T-helper 2 cell treated with Interferon-gamma antibody and Interleukin-4, amounts not matched to agents 5 μg/mL and 100 μg/mL, for 36 hours (primary cell): ENCODE measurements around the gene C10orf95.
"Not testable (repeated sequence)": the region's sequence is repeated elsewhere in the genome, so short reads cannot be mapped to it uniquely, and the experiment has no call there.

ENCODE experiments used
- DNase-seq: peaks from one replicate; pipeline ENCODE4 v3.0.0; 2021; ENCODE audit warnings: low spot score
- H3K27ac Mint-ChIP-seq: one replicate; pipeline ENCODE4 v1.8.0; 2021; ENCODE audit warnings: mild to moderate bottlenecking, mixed read lengths
- H3K27me3 Mint-ChIP-seq: one replicate; pipeline ENCODE4 v1.8.0; 2021; ENCODE audit warnings: low read depth, mixed read lengths
- H3K36me3 Mint-ChIP-seq: one replicate; pipeline ENCODE4 v1.8.0; 2021; ENCODE audit warnings: low read depth, mixed read lengths
- H3K4me1 Mint-ChIP-seq: one replicate; pipeline ENCODE4 v1.8.0; 2021; ENCODE audit warnings: low read depth, mixed read lengths
- H3K4me3 Mint-ChIP-seq: one replicate; pipeline ENCODE4 v1.8.0; 2022; ENCODE audit warnings: mild to moderate bottlenecking, moderate library complexity, mixed read lengths
- H3K9me3 Mint-ChIP-seq: one replicate; pipeline ENCODE4 v1.8.0; 2021; ENCODE audit warnings: mixed read lengths

The C10orf95 gene

DNA sequence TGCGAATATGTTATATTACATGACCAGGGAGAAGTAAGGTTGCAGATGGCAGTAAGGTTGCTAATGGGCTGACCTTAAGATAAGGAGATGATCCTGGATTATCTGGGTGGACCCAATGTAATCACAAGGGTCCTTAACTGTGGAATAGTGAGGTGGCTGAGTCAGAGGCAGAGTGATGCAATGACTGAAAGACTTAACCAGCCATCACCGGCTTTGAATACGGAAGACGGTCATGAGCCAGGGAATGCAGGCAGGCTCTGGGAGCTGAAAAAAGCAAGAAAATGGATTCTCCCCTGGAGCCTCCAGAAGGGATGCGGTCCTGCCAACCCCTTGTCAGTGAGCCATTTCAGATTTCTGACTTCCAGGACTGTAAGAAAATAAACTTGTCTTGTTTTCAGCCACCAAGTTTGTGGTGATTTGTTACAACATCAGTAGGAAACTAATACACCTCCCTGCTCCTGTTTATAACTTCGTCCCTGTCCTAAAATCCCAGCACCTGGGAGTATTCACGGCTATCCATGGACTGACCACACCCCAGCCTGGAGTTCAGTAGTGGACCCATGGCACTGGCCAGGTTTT, 4.6 kb upstream of the C10orf95 start:
- Mint-ChIP-seq H3K4me1 (peaks cover 21% of the 10 kb centered on the region), H3K4me3 (no peak overlapping the region), H3K36me3 (peaks cover 10% of the 10 kb centered on the region), H3K27ac (no peak overlapping the region), H3K9me3 (no peaks in the 10 kb centered on the region), H3K27me3 (no peaks in the 10 kb centered on the region)
- no peak for DNase-seq

DNA sequence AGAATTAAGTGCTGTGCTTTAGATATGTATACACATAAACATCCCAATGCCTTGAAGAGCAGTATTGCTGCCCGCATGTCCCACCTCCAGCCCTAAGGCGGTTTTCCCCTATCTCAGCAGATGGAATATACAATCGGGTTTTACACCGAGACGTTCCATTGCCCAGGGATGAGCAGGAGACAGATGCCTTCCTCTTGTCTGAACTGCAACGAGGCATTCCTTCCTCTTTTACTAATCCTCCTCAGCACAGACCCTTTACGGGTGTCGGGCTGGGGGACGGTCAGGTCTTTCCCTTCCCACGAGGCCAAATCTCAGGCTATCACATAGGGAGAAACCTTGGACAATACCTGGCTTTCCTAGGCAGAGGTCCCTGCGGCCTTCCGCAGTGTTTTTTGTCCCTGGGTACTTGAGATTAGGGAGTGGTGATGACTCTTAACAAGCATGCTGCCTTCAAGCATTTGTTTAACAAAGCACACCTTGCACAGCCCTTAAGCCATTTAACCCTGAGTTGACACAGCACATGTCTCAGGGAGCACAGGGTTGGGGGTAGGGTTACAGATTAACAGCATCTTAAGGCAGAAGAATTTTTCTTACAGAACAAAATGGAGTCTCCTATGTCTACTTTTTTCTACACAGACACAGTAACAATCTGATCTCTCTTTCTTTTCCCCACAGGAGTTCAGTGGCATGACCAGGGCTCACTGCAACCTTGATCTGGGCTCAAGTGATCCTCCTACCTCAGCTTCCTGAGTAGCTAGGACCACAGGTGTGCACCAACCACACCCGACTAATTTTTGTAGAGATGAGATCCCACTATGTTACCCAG, 3.5 kb upstream of the C10orf95 start:
- H3K27ac Mint-ChIP-seq, result not testable (repeated sequence)
- H3K4me1 Mint-ChIP-seq, result peaks cover 15% of the 10 kb centered on the region

DNA sequence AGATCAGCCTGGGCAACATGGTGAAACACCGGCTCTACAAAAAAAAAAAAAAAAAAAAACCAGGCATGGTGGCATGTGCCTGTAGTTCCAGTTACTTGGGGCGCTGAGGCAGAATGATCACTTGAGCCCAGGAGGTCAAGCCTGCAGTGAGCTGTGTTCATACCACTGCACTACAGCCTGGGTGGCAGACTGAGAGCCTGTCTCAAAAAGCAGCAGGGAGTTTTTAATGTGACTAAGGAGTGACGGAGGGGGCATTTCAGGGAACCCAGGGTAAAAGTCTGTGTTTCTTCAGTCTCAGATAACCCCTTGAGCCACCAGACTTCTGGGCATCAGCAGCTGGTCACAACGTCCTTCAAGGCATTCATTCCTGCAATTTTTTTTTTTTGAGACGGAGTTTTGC, 2.2 kb upstream of the C10orf95 start:
- Mint-ChIP-seq H3K36me3 (peaks cover 10% of the 10 kb centered on the region), H3K27ac (peak overlapping the region; percentile 45), H3K27me3 (no peaks in the 10 kb centered on the region), H3K4me3 (no peak overlapping the region), H3K9me3 (no peaks in the 10 kb centered on the region), H3K4me1 (peaks cover 22% of the 10 kb centered on the region)
- no peak for DNase-seq

More for the DNA sequence above, 3.5 kb upstream of the C10orf95 start:
- DNase-seq, H3K9me3 Mint-ChIP-seq, H3K4me3 Mint-ChIP-seq, H3K27me3 Mint-ChIP-seq: not testable (repeated sequence)
- H3K36me3 Mint-ChIP-seq, result peaks cover 10% of the 10 kb centered on the region

DNA sequence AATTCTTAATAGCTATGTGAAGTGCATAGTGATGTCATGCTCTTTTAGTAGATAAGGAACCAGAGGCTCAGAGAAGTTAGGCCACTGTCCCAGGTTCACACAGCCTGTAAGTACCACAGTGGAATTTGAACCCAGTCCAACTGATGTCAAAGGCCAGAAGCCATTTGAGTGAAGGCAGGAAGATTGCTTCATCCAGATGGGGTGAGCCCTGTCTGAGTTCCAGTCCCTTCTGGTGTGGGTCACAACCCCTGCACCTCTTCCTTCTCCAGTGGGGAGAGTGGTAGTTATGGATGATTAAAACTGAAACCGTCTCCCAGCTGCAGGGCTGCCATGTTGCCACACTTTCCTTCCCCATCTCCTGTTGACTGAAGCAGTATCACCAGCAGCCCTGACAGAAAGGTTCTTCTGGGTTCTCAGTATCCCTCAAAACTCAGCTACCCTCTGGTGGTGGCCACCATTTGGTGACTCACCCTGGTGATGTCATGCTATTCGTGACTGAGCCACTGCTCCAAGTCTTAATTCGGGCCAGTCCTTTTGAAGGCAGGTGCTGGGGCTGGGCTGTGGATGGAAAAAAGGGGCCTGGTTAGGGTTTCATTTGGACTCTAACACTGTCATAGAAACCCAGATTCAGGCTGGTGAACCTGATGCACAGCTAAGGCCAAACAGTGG, 1.5 kb upstream of the C10orf95 start:
- H3K4me3 Mint-ChIP-seq, result peak overlapping the region; percentile 81

DNA sequence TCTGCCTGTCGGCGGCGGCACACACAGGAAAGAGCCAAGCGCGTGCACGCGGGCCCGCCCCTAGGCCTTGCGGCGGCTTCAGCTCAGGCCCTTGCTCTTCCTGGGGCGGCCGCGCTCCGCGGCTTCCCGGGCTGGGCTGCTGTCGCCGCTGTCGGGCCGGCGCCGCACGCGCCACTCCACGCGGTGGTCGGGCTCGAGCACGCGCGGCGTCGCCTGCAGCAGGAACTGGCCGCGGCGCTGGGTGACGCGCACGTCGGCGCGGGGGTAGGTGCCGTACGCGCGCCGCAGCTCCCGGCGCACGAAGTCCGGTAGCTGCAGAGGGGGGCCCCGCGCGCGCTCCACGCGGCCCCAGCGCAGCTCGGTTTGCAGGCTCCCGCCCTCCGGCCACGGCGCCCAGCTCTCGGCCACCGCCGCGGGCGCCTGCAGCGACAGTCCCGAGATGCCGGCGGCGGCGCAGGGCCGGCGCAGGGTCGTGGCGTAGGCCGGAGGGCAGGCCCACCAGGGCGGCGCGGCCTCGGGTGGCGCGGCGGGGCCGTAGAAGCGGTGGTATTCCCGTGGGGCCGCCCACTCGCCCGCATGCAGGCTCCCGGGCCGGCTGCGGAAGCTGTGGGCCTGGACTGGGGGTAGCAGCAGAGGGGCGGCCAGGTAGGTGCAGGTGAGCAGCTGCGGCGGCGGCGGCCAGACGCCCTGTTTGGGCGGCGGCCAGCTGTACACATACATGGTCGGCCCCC, 804 bp downstream of the C10orf95 start:
- Mint-ChIP-seq H3K27me3 (no peaks in the 10 kb centered on the region), H3K4me1 (peaks cover 22% of the 10 kb centered on the region), H3K27ac (peak overlapping the region; percentile 86), H3K9me3 (no peaks in the 10 kb centered on the region), H3K36me3 (peaks cover 10% of the 10 kb centered on the region), H3K4me3 (peak overlapping the region; percentile 92)
- DNase-seq, result peak; percentile 87

More for the DNA sequence above, 1.5 kb upstream of the C10orf95 start:
- H3K9me3 Mint-ChIP-seq, result no peaks in the 10 kb centered on the region
- DNase-seq, result peak; percentile 80
- peaks cover 22% of the 10 kb centered on the region for H3K4me1 Mint-ChIP-seq
- peaks cover 10% of the 10 kb centered on the region for H3K36me3 Mint-ChIP-seq
- H3K27me3 Mint-ChIP-seq, result no peaks in the 10 kb centered on the region
- peak overlapping the region; percentile 83 for H3K27ac Mint-ChIP-seq

DNA sequence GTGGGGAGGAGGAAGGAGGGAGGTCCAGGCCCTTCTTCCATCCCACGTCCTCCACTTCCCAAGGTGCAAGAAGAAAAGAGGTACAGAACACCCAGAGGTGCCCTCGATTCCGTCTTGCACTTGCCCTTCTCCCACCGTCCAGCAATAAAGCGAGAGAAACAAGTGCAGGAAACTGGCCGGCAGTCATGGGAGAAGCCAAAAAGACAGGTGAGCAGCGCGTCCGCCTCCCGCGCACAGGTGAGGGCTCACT, 1.3 kb downstream of the C10orf95 start:
- H3K27me3 Mint-ChIP-seq, result no peaks in the 10 kb centered on the region
- H3K9me3 Mint-ChIP-seq, result no peaks in the 10 kb centered on the region

DNA sequence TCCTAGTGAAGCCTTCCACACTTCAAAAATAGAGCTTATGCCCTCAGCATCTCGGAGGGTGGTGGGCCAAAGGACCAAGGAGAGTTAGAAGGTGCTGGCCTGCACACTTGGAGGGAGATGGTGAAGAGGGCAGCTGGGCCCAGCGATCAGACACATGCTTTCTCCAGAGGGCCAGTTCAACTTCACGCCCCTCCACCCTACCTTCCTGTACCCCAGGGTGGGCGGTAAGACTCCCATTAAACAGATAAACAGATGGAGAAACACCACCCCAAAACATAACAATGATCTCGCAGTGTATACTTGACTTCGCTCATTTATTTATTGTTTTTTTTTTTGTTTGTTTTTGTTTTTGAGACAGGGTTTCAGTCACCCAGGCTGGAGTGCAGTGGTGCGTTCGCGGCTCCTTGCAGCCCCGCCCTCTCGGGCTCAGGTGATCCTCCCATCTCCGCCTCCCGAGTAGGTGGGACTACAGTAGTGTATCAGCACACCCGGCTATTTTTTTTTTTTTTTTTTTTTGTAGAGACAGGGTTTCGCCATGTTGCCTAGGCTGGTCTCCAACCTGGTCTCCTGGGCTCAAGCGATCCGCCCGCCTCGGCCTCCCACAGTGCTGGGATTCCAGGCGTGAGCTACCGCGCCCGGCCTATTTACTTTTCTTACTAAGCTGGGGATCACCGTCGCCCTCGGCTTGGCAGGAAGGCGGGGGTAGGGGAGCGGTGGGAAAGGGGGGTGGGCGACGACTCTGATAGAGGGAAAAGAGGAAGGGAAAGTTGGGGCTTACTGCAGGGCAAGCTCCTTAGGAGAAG, 1.8 kb downstream of the C10orf95 start:
- peaks cover 22% of the 10 kb centered on the region for H3K4me1 Mint-ChIP-seq
- peak; percentile 81 for DNase-seq
- H3K27me3 Mint-ChIP-seq, result no peaks in the 10 kb centered on the region
- H3K9me3 Mint-ChIP-seq, result no peaks in the 10 kb centered on the region
- H3K36me3 Mint-ChIP-seq, result peaks cover 9% of the 10 kb centered on the region
- peak overlapping the region; percentile 92 for H3K4me3 Mint-ChIP-seq
- peak overlapping the region; percentile 86 for H3K27ac Mint-ChIP-seq

More for the DNA sequence above, 1.3 kb downstream of the C10orf95 start:
- Mint-ChIP-seq H3K4me1 (peaks cover 22% of the 10 kb centered on the region), H3K4me3 (peak overlapping the region; percentile 92), H3K27ac (peak overlapping the region; percentile 86), H3K36me3 (peaks cover 8% of the 10 kb centered on the region)
- DNase-seq, result no peak

DNA sequence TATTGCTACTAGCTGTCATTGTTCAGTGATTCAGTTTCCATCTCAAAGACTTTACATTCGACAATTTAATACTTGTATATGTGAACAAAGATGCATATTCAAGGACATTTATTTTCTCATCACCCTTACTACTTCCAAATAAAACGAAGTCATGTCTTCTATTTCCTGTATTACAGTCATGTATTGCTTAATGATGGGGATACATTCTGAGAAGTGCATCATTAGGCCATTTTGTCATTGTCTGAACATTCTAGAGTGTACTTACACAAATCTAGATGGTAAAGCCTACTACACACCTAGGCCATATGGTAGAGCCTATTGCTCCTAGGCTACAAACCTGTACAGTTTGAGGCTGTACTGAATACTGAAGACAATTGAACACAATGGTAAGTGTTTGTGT, 6.5 kb downstream of the C10orf95 start:
- Mint-ChIP-seq H3K9me3 (no peaks in the 10 kb centered on the region), H3K27ac (no peak overlapping the region)

DNA sequence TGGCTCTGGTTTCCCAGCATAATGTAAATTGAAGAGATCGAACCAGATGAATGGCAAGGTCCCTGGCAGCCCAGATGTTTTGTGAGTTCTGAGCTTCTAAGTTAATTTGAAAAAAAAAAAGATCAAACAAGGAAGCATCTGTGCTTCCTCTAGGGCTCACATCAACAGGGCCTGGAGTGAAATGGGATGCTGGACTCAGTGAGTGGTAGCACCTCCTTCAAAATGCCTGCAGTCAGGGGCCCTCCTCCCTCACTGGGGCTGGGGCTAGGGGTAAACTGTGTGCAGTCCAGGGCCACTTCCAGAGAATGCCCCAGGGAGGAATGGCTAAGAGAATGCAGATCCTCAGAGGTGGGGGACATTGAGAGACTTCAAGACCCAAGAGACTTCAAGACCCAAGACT, 13.0 kb downstream of the C10orf95 start:
- Mint-ChIP-seq H3K4me1 (peaks cover 37% of the 10 kb centered on the region), H3K27me3 (no peaks in the 10 kb centered on the region), H3K27ac (no peak overlapping the region), H3K36me3 (peaks cover 18% of the 10 kb centered on the region), H3K4me3 (peak overlapping the region; percentile 97), H3K9me3 (no peaks in the 10 kb centered on the region)
- DNase-seq, result no peak

More for the DNA sequence above, 6.5 kb downstream of the C10orf95 start:
- Mint-ChIP-seq H3K4me3 (no peak overlapping the region), H3K4me1 (peaks cover 7% of the 10 kb centered on the region), H3K27me3 (no peaks in the 10 kb centered on the region), H3K36me3 (peaks cover 3% of the 10 kb centered on the region)
- no peak for DNase-seq

DNA sequence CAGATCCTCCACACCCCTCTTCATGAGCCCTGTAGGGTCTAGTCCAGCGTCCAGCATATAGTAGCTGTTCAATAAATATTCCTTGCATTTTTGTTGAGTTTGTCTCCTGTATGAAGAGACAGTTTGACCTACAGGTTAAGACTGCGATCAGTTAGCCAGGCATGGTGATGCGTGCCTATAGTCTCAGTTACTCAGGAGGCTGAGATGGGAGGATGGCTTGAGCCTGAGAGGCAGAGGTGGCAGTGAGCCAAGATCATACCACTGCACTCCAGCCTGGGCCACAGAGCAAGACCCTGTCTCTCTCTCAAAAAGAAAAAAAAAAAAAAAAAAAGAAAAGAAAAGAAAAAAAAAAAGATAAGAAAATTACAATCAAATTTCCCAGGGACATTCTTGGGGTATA, 13.8 kb downstream of the C10orf95 start:
- H3K9me3 Mint-ChIP-seq, result no peaks in the 10 kb centered on the region
- H3K4me1 Mint-ChIP-seq, result peaks cover 39% of the 10 kb centered on the region
- DNase-seq, result no peak
- no peaks in the 10 kb centered on the region for H3K27me3 Mint-ChIP-seq
- peak overlapping the region; percentile 41 for H3K27ac Mint-ChIP-seq
- peaks cover 18% of the 10 kb centered on the region for H3K36me3 Mint-ChIP-seq
- H3K4me3 Mint-ChIP-seq, result peak overlapping the region; percentile 97

DNA sequence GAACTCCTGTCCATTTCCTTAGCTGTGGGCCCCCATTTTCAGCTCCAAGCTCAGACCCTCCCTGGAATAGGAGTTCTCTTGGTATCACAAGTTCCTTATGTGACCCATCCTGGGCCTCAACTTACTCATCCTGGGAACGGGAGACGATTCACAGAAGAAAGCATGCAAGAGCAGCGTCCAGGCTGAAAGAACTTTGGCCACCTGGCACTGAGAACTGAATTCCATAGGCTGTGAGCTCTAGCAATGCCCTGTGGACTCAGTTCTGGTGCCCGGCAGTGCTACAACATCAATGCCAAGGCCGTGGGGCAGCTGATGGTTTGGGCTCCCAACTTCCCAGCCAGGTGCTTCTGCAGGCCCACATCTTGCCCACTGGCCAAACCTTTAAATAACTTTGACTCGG, 15.0 kb downstream of the C10orf95 start:
- Mint-ChIP-seq H3K36me3 (peaks cover 23% of the 10 kb centered on the region), H3K9me3 (no peaks in the 10 kb centered on the region), H3K27me3 (no peaks in the 10 kb centered on the region), H3K27ac (peak overlapping the region; percentile 89), H3K4me3 (peak overlapping the region; percentile 97), H3K4me1 (peaks cover 44% of the 10 kb centered on the region)
- DNase-seq, result no peak

DNA sequence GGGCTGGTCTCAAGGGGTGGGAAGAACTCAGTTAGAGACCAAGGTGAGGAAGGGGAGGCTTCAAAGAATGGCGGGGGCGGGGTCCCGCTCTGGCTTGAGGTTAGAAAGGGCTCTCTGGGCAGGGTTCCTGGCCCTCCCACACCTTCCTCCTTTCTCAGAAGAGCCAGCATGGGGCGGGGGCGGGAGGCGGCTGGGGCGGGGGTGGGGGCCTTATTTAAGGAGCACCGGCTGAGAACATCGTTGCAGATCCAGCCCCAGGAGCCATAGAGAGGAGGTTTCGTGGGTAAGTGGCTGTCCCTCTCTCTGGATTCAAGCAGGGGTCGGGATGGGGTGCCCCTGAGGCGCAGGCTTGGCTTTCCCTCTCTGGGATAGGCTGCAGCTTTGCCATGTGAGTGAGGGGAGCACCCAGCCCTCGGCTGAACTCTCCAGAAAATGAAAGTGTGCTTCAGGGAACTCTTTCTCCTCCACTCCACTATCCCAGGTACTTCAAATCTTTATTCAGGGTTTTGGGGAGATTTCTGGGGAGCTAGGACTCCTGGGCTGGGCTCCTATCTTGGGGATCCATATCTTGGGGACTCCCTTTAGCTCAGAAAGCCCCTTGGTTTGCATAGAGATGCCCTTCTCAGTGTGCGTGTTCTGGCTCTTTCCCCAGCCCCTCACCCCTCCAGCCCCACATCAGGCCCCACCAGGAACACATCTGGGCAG, 15.7 kb downstream of the C10orf95 start:
- H3K4me3 Mint-ChIP-seq, result peak overlapping the region; percentile 97
- H3K9me3 Mint-ChIP-seq, result no peaks in the 10 kb centered on the region
- H3K27me3 Mint-ChIP-seq, result no peaks in the 10 kb centered on the region
- peak overlapping the region; percentile 89 for H3K27ac Mint-ChIP-seq
- DNase-seq, result peak; percentile 70
- peaks cover 44% of the 10 kb centered on the region for H3K4me1 Mint-ChIP-seq
- peaks cover 23% of the 10 kb centered on the region for H3K36me3 Mint-ChIP-seq

DNA sequence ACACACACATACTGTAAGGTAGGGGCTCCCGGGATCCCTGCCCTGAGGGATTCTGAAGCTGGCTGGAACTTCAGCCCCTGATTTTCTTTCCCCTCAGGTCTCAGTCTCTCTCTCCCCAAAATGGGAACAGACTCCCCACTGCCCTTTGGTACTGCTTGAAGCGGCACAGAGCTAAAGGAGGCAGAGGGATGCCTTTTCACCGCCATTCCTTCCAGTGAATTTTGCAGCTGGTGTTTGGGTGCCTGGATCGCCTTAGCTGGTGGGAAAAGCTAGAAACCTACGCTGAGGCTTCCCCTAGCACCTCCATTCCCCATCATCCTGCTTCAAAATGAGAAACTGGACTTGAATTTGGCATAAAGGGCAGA, 16.2 kb downstream of the C10orf95 start:
- Mint-ChIP-seq H3K36me3 (peaks cover 25% of the 10 kb centered on the region), H3K4me3 (peak overlapping the region; percentile 97), H3K4me1 (peaks cover 46% of the 10 kb centered on the region)

More for the DNA sequence above, 16.2 kb downstream of the C10orf95 start:
- H3K27me3 Mint-ChIP-seq, result no peaks in the 10 kb centered on the region
- H3K27ac Mint-ChIP-seq, result peak overlapping the region; percentile 89
- no peaks in the 10 kb centered on the region for H3K9me3 Mint-ChIP-seq
- DNase-seq, result no peak
